GM21515 (cell line): ENCODE data around the gene MPV17L2.

Experiments
- ATAC-seq: cut with Tn5 transposase; IDR thresholded peaks from one replicate; pipeline ENCODE4 v1.9.1; 2021; ENCODE audit not compliant: unreplicated experiment

MPV17L2 gene

DNA sequence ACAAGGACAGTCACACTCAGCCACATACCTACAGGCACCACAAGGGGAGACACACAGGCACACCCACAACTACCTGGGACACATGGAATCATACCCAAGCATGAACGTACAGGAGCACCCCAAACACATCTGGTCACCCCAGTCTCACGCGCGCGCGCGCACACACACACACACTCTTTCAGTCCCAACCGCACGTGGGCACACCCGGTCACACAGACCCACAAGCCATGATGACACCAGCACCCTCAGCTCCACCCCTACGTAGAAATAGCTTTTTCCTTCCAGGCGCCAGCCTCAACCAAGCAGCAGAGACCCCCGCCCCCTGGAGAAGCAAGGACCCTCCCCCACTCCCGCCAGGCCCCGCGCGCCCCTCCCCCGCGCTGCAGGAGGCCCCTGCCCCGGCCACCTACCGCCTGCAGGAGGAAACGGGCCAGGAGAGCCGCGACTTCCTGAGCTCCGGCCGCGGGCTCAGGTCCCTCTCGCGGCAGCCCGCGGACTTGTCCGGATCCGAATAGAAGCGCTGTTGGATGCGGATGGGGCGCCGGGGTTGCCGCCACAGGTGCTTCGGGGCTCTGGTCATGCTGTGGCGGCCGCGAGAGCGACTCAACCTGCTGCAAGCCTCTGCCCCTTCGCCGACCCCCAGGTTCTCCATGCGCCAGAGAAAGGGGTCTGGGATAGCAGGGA, 39.7 kb downstream of the MPV17L2 start:
- no peak for ATAC-seq

DNA sequence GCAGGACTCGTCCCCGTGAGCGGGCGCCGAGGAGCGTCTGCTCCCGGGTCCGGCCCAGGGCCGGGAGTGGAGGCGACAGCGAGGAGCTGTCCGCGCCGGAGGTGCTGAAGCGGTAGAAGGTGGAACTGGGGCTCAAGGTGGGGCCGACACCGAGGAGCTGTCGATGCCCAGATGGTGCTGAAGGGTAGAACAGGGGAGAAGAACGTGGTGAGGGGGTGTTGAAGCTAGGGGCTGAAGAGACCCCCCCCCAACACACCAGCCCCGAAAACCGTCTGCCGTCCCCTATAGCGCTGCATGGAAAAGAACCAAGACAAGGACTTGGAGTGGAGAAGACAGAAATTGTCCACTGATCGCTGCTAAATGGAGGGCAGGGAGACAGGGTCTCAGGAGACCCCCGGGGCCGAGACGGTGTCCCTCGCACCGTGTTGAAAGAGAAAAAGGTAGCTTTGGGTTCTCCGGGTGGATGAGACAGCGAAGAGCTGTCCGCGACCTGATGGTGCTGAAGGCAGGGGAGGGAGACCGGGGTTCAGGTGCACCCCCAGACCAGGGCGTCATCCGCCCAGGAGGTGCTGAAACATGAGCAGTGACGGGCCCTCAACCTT, 40.3 kb downstream of the MPV17L2 start:
- no peak for ATAC-seq

DNA sequence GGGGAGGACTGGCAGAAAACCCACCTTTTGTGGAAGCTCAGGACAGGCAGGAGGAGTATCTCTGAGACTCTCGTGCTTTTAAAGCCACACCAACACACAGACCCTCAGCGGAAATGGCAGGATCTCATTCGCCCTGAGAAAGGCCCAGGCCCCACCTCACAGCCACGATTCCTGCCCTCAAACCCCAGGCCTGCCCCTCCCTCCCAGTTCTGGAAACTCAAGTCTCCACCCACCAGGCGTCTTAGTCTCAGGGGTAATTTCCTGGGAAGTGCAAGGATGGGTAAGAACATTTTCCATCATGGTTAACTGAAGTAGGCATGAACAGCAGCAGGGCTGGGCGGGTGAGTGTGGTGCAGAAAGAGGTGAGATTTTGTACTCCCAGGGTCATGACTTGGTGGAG, 41.2 kb downstream of the MPV17L2 start:
- no peak for ATAC-seq

DNA sequence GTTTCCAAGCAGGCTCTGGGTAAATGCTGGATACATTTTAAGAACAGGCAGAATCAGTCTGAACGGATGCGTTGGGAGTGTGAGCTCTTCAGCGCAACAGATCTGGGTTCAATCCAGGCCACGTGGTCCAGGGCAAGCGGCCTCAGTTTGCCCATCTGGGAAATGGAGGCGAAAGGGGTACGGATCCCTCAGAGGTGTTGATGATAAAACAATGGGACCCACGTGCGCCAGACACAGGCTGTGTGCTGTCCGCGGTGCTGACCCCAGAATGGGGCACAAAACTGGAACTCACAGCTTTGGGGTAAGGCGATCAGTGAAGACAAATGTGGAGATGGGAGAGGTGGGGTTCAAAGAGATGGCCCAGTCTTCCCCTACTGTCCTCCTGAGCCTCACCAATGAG, 46.3 kb downstream of the MPV17L2 start:
- ATAC-seq, result no peak

DNA sequence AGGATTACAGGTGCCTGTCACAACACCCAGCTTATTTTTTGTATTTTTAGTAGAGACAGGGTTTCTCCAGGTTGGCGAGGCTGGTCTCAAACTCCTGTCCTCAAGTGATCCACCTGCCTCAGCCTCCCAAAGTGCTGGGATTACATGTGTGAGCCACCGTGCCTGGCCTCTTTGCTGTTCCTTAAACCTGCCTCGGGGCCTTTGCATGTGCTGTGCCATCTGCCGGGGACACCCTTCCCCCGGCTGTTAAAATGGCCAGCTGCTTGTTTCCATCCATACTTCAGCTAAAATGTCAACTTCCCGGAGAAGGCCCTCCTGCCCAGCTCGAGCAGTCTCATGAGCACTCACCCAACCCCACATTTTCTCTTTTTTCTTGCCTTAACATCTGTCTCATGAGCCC, 52.3 kb downstream of the MPV17L2 start:
- ATAC-seq, result no peak
